Mesendoderm (in vitro differentiated cells): Measurements from ENCODE around the gene APEX2. TPM values are rescaled to one million over a fixed set of nuclear protein-coding genes. Genes with fewer than 3 reads are reported as not detected.

Experiments used
- DNase-seq: peaks from one replicate; pipeline ENCODE4 v3.0.0; 2013
- H2AK5ac ChIP-seq: 2 replicates; pipeline ENCODE4 v1.6.1; 2013; ENCODE audit warnings: low read length, inconsistent platforms
- H2BK120ac ChIP-seq: 2 replicates; pipeline ENCODE4 v1.6.1; 2013; ENCODE audit warnings: low read depth, mild to moderate bottlenecking, low read length, moderate library complexity, mixed read lengths
- H2BK15ac ChIP-seq: replicated peaks from 2 replicates; pipeline ENCODE4 v1.6.1; 2013; ENCODE audit warnings: low read depth, mild to moderate bottlenecking, moderate library complexity
- H2BK5ac ChIP-seq: 2 replicates; pipeline ENCODE4 v1.6.1; 2013; ENCODE audit warnings: low read length, inconsistent platforms
- H3K18ac ChIP-seq: 2 replicates; pipeline ENCODE4 v1.6.1; 2013; ENCODE audit warnings: mild to moderate bottlenecking, low read length, mixed read lengths
- H3K23ac ChIP-seq: one replicate; pipeline ENCODE4 v1.6.1; 2013; ENCODE audit warnings: low read length
- H3K27ac ChIP-seq: 2 replicates; pipeline ENCODE4 v1.5.1; 2013; ENCODE audit warnings: low read depth, mild to moderate bottlenecking, inconsistent platforms, low read length, moderate library complexity
- H3K27me3 ChIP-seq: 2 replicates; pipeline ENCODE4 v1.6.1; 2013; ENCODE audit warnings: low read length, control low read depth, mild to moderate bottlenecking, inconsistent platforms; ENCODE audit not compliant: insufficient read depth, poor library complexity
- H3K36me3 ChIP-seq: 2 replicates; pipeline ENCODE4 v1.6.1; 2013; ENCODE audit warnings: low read length, inconsistent platforms; ENCODE audit not compliant: control insufficient read depth, insufficient read depth
- H3K4ac ChIP-seq: one replicate; pipeline ENCODE4 v1.6.1; 2013; ENCODE audit warnings: low read depth, mild to moderate bottlenecking, low read length, moderate library complexity
- H3K4me1 ChIP-seq: 2 replicates; pipeline ENCODE4 v1.6.1; 2013; ENCODE audit warnings: low read depth, low read length, inconsistent platforms; ENCODE audit not compliant: control insufficient read depth
- H3K4me2 ChIP-seq: 2 replicates; pipeline ENCODE4 v1.6.1; 2013; ENCODE audit warnings: low read length
- H3K4me3 ChIP-seq: 2 replicates; pipeline ENCODE4 v1.5.1; 2013; ENCODE audit warnings: mild to moderate bottlenecking, low read length
- H3K56ac ChIP-seq: one replicate; pipeline ENCODE4 v1.6.1; 2013; ENCODE audit warnings: low read length
- H3K79me1 ChIP-seq: 2 replicates; pipeline ENCODE4 v1.6.1; 2013; ENCODE audit warnings: low read length, inconsistent platforms
- H3K79me2 ChIP-seq: 2 replicates; pipeline ENCODE4 v1.6.1; 2013; ENCODE audit warnings: mild to moderate bottlenecking, low read length; ENCODE audit not compliant: control insufficient read depth, insufficient read depth
- H3K9ac ChIP-seq: 2 replicates; pipeline ENCODE4 v1.6.1; 2013; ENCODE audit warnings: low read length, inconsistent platforms
- H4K5ac ChIP-seq: one replicate; pipeline ENCODE4 v1.6.1; 2013; ENCODE audit warnings: low read length
- H4K8ac ChIP-seq: one replicate; pipeline ENCODE4 v1.6.1; 2013; ENCODE audit warnings: low read depth, mild to moderate bottlenecking, control low read depth, low read length, moderate library complexity
- WGBS: extraction: QIAGEN DNeasy Blood & Tissue Kit; methylation state at CpG from one replicate; pipeline ENCODE4 v1.1.7; 2013; ENCODE audit warnings: low lambda C conversion rate, missing lambda C conversion rate; ENCODE audit not compliant: insufficient coverage; ENCODE audit errors: extremely low coverage; 5-methylcytosine and 5-hydroxymethylcytosine counted together
- polyA plus RNA-seq, 2 experiments: library from polyadenylated mRNA; stranded (reverse); fragments of 200-250 nt; gene quantifications; one replicate each; pipeline ENCODE4 v1.2.3, GENCODE V29; 2013

The APEX2 gene, protein sequence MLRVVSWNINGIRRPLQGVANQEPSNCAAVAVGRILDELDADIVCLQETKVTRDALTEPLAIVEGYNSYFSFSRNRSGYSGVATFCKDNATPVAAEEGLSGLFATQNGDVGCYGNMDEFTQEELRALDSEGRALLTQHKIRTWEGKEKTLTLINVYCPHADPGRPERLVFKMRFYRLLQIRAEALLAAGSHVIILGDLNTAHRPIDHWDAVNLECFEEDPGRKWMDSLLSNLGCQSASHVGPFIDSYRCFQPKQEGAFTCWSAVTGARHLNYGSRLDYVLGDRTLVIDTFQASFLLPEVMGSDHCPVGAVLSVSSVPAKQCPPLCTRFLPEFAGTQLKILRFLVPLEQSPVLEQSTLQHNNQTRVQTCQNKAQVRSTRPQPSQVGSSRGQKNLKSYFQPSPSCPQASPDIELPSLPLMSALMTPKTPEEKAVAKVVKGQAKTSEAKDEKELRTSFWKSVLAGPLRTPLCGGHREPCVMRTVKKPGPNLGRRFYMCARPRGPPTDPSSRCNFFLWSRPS
- 18.6 TPM for polyA plus RNA-seq (2013, experiment 1 of 2)
- 18.9 TPM for polyA plus RNA-seq (2013, experiment 2 of 2)

DNA sequence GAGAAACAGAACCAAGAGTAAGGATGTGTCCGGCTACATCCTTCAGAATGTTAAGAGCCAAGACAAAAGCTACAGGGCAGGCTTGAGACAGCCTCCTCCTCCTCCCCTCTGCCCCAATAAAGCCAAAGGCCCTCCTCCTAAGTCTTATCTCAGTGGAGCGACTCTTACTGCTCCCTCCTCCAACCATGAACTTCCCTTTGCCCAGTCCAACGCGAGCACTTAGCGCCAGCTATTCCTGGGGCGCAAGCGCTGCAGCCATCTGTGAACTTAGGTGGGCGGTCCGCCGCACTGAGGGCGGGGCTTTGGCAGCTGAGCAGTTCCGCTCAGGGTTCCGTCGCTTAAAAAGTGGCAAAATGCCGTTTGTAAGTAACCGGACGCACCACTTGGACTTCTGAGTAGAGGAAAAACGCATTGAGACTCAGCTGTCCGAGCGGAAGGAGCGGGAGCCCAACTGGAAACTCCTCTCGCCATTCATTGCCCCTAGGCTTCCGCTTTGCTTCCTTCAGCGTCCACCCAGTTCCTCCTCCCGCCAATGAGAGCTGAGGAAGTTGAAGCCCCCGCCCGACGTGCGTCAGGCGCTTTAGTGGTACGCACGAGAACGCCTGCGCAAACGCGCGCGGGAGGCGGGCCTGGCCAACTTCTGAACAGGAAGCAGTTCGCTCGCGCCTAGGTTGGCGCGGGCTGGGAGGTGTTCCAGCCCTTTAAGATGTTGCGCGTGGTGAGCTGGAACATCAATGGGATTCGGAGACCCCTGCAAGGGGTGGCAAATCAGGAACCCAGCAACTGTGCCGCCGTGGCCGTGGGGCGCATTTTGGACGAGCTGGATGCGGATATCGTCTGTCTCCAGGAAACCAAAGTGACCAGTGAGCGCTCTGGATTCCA, at the start of gene APEX2:
Gene APEX2 (plus strand): TSS at position 647 of the 882 bp plus-strand sequence. CDS start 60 bp downstream, at position 707.
- H2AK5ac ChIP-seq = no peak within 1 kb of the TSS
- H3K4ac ChIP-seq = peak within 1 kb of the TSS; percentile 81
- no peak within 1 kb of the TSS for H4K5ac ChIP-seq
- no peak within 1 kb of the TSS for H2BK120ac ChIP-seq
- no peaks in the 10 kb centered on the region for H3K27me3 ChIP-seq
- peak within 1 kb of the TSS; percentile 76 for H3K27ac ChIP-seq
- peak; percentile 96 for DNase-seq
- H3K36me3 ChIP-seq = no peaks in the 10 kb centered on the region
- H3K56ac ChIP-seq = peak within 1 kb of the TSS; percentile 91
- peaks cover 9% of the 10 kb centered on the region for H3K79me2 ChIP-seq
- no peak within 1 kb of the TSS for H3K23ac ChIP-seq
- peak within 1 kb of the TSS; percentile 48 for H3K4me2 ChIP-seq
- H2BK15ac ChIP-seq = no peak within 1 kb of the TSS
- H3K18ac ChIP-seq = peak within 1 kb of the TSS; percentile 93
- peak within 1 kb of the TSS; percentile 79 for H3K4me3 ChIP-seq
- no CpG with 5 or more reads among the region's 55 CpGs for WGBS
- H4K8ac ChIP-seq = no peak within 1 kb of the TSS
- no peaks in the 10 kb centered on the region for H3K4me1 ChIP-seq
- no peak within 1 kb of the TSS for H2BK5ac ChIP-seq
- peak within 1 kb of the TSS; percentile 86 for H3K9ac ChIP-seq
- H3K79me1 ChIP-seq = no peaks in the 10 kb centered on the region

- no peak for DNase-seq
- Histone ChIP-seq H3K56ac (no peak overlapping the region), H3K79me2 (no peaks in the 10 kb centered on the region), H2AK5ac (no peak overlapping the region), H4K5ac (no peak overlapping the region), H3K4me3 (no peak overlapping the region), H2BK5ac (no peak overlapping the region), H3K36me3 (no peaks in the 10 kb centered on the region), H3K4me1 (no peaks in the 10 kb centered on the region), H3K23ac (no peak overlapping the region), H3K79me1 (no peaks in the 10 kb centered on the region), H2BK15ac (no peak overlapping the region), H3K4ac (no peak overlapping the region), H4K8ac (no peak overlapping the region), H3K27me3 (no peaks in the 10 kb centered on the region), H3K18ac (no peak overlapping the region), H2BK120ac (no peak overlapping the region), H3K4me2 (no peak overlapping the region), H3K27ac (no peak overlapping the region), H3K9ac (no peak overlapping the region)
- no CpG with 5 or more reads among the region's 8 CpGs for WGBS
Observed at GRCh38 chrX:54950730-54951375, 49.3 kb upstream of the APEX2 start.

- no peak overlapping the region for H4K5ac ChIP-seq
- no peak overlapping the region for H3K27ac ChIP-seq
- no peak overlapping the region for H3K4ac ChIP-seq
- H3K23ac ChIP-seq = no peak overlapping the region
- H2AK5ac ChIP-seq = no peak overlapping the region
- no peaks in the 10 kb centered on the region for H3K27me3 ChIP-seq
- H3K4me2 ChIP-seq = no peak overlapping the region
- H2BK5ac ChIP-seq = no peak overlapping the region
- no peak overlapping the region for H2BK15ac ChIP-seq
- H3K79me1 ChIP-seq = no peaks in the 10 kb centered on the region
- no CpG with 5 or more reads among the region's 1 CpG for WGBS
- no peaks in the 10 kb centered on the region for H3K36me3 ChIP-seq
- H3K18ac ChIP-seq = no peak overlapping the region
- no peaks in the 10 kb centered on the region for H3K4me1 ChIP-seq
- no peaks in the 10 kb centered on the region for H3K79me2 ChIP-seq
- no peak overlapping the region for H2BK120ac ChIP-seq
- no peak overlapping the region for H3K9ac ChIP-seq
- H3K56ac ChIP-seq = no peak overlapping the region
- DNase-seq = no peak
- H3K4me3 ChIP-seq = no peak overlapping the region
- H4K8ac ChIP-seq = no peak overlapping the region
Observed at GRCh38 chrX:54961750-54962149, 38.4 kb upstream of the APEX2 start.

- WGBS = no CpG with 5 or more reads among the region's 4 CpGs
- H3K79me1 ChIP-seq = no peaks in the 10 kb centered on the region
- H4K8ac ChIP-seq = no peak overlapping the region
- no peaks in the 10 kb centered on the region for H3K36me3 ChIP-seq
- H3K23ac ChIP-seq = no peak overlapping the region
- H3K4ac ChIP-seq = no peak overlapping the region
- no peak overlapping the region for H2BK120ac ChIP-seq
- no peak overlapping the region for H2BK15ac ChIP-seq
- H3K79me2 ChIP-seq = no peaks in the 10 kb centered on the region
- no peak for DNase-seq
- H3K9ac ChIP-seq = no peak overlapping the region
- no peak overlapping the region for H3K56ac ChIP-seq
- no peak overlapping the region for H2BK5ac ChIP-seq
- H2AK5ac ChIP-seq = no peak overlapping the region
- no peaks in the 10 kb centered on the region for H3K27me3 ChIP-seq
- no peak overlapping the region for H3K4me2 ChIP-seq
- no peak overlapping the region for H4K5ac ChIP-seq
- no peak overlapping the region for H3K4me3 ChIP-seq
- H3K27ac ChIP-seq = no peak overlapping the region
- H3K4me1 ChIP-seq = no peaks in the 10 kb centered on the region
- H3K18ac ChIP-seq = no peak overlapping the region
Observed at GRCh38 chrX:54964766-54965497, 35.2 kb upstream of the APEX2 start.

- H3K9ac ChIP-seq = no peak overlapping the region
- no peaks in the 10 kb centered on the region for H3K79me2 ChIP-seq
- no CpG with 5 or more reads among the region's 4 CpGs for WGBS
Observed at GRCh38 chrX:54977387-54977786, 22.8 kb upstream of the APEX2 start.

More at GRCh38 chrX:54977387-54977786, 22.8 kb upstream of the APEX2 start:
- no peaks in the 10 kb centered on the region for H3K27me3 ChIP-seq
- H2BK120ac ChIP-seq = no peak overlapping the region
- H4K8ac ChIP-seq = no peak overlapping the region
- H3K27ac ChIP-seq = no peak overlapping the region
- H3K23ac ChIP-seq = no peak overlapping the region
- DNase-seq = no peak
- no peak overlapping the region for H3K4me2 ChIP-seq
- H4K5ac ChIP-seq = no peak overlapping the region
- H3K36me3 ChIP-seq = no peaks in the 10 kb centered on the region
- H3K4me1 ChIP-seq = no peaks in the 10 kb centered on the region
- H2AK5ac ChIP-seq = no peak overlapping the region
- no peak overlapping the region for H3K4ac ChIP-seq
- H2BK15ac ChIP-seq = no peak overlapping the region
- H3K18ac ChIP-seq = no peak overlapping the region
- no peak overlapping the region for H2BK5ac ChIP-seq
- no peaks in the 10 kb centered on the region for H3K79me1 ChIP-seq
- no peak overlapping the region for H3K4me3 ChIP-seq
- H3K56ac ChIP-seq = no peak overlapping the region
